SK-N-SH (cell line): ENCODE measurements around the gene SIL1. TPM values are rescaled to one million over a fixed set of nuclear protein-coding genes. Genes with fewer than 3 reads are reported as not detected.
A peak's percentile ranks its signal among the peaks of the same experiment; 100 is the strongest.

Source experiments
- CTCF ChIA-PET: fragments of 300-600, 350-600 bp; formaldehyde crosslinking; extraction: SDS; loops from one replicate; lab custom pipeline; 2021; lab: Yijun Ruan, JAX
- POLR2A ChIA-PET: fragments of 350-600 bp; sonication (Branson Sonifier 250); formaldehyde crosslinking; extraction: SDS; loops from one replicate; lab custom pipeline; 2020; ENCODE audit warnings: antibody characterized with exemption, inconsistent platforms; lab: Yijun Ruan, JAX
- DNase-seq: peaks from one replicate; pipeline ENCODE4 v3.0.0; 2012
- H2AFZ ChIP-seq: fragments of 200-600 bp; sonication (generic); 2 replicates; pipeline ENCODE4 v1.8.1; 2016; ENCODE audit warnings: antibody characterized with exemption, mild to moderate bottlenecking, low read depth
- H3F3A ChIP-seq: fragments of 200-600 bp; sonication (generic); replicated peaks from 2 replicates; pipeline ENCODE3; 2016; ENCODE audit warnings: antibody characterized with exemption, mild to moderate bottlenecking; ENCODE audit not compliant: insufficient read depth
- H3K27ac ChIP-seq, 2 experiments: fragments of 200-500 bp in 1 of 2; fragments of 200-600 bp in 1 of 2; sonication (Bioruptor generic) in 1 of 2; sonication (generic), shearing (Covaris generic) in 1 of 2; 2 replicates each; pipeline versions ENCODE4 v1.5.1 to v1.6.1; 2014 to 2016; ENCODE audit warnings: low read depth in 2 of 2, inconsistent platforms in 1 of 2, low read length in 1 of 2, mild to moderate bottlenecking in 1 of 2, mixed read lengths in 1 of 2
- H3K27me3 ChIP-seq: fragments of 200-600 bp; sonication (generic), shearing (Covaris generic); 2 replicates; pipeline ENCODE4 v1.6.1; 2016; ENCODE audit warnings: mixed run types; ENCODE audit not compliant: insufficient read depth
- H3K36me3 ChIP-seq, 2 experiments: fragments of 200-500 bp in 1 of 2; fragments of 200-600 bp in 1 of 2; sonication (Bioruptor generic) in 1 of 2; sonication (generic) in 1 of 2; replicated peaks in 1 of 2; 2 replicates each; pipeline versions ENCODE3 to v1.5.1; 2014 to 2016; ENCODE audit warnings: low read length in 1 of 2, mild to moderate bottlenecking in 1 of 2; ENCODE audit not compliant: insufficient read depth in 2 of 2, control insufficient read depth in 1 of 2
- H3K4me1 ChIP-seq, 2 experiments: fragments of 200-500 bp in 1 of 2; fragments of 200-600 bp in 1 of 2; sonication (Bioruptor generic) in 1 of 2; sonication (generic), shearing (Covaris generic) in 1 of 2; 2 replicates each; pipeline versions ENCODE4 v1.5.1 to v1.6.1; 2014 to 2016; ENCODE audit warnings: low read depth in 1 of 2, low read length in 1 of 2, mixed run types in 1 of 2; ENCODE audit not compliant: insufficient read depth in 2 of 2, control insufficient read depth in 1 of 2
- H3K4me2 ChIP-seq: fragments of 200-600 bp; sonication (generic), shearing (Covaris generic); 2 replicates; pipeline ENCODE4 v1.6.1; 2017; ENCODE audit warnings: mixed run types
- H3K4me3 ChIP-seq, 2 experiments: fragments of 200-500 bp in 1 of 2; fragments of 200-600 bp in 1 of 2; sonication (Bioruptor generic) in 1 of 2; sonication (generic), shearing (Covaris generic) in 1 of 2; 2 replicates each; pipeline versions ENCODE4 v1.5.1 to v1.8.1; 2014 to 2016; ENCODE audit warnings: low read depth in 2 of 2, inconsistent platforms in 1 of 2, low read length in 1 of 2, mild to moderate bottlenecking in 1 of 2, mixed read lengths in 1 of 2, moderate library complexity in 1 of 2
- H3K79me2 ChIP-seq: fragments of 200-600 bp; sonication (generic); 2 replicates; pipeline ENCODE4 v1.8.1; 2017; ENCODE audit warnings: mild to moderate bottlenecking; ENCODE audit not compliant: insufficient read depth
- H3K9ac ChIP-seq: fragments of 200-600 bp; sonication (generic); 2 replicates; pipeline ENCODE4 v1.6.1; 2017; ENCODE audit warnings: mixed run types
- H3K9me2 ChIP-seq: fragments of 200-600 bp; sonication (generic); 2 replicates; pipeline ENCODE4 v1.6.1; 2017; ENCODE audit warnings: mixed run types
- H3K9me3 ChIP-seq: fragments of 200-600 bp; sonication (generic); 2 replicates; pipeline ENCODE4 v1.6.1; 2017; ENCODE audit warnings: mixed run types, mild to moderate bottlenecking, moderate library complexity
- H4K20me1 ChIP-seq: fragments of 200-600 bp; sonication (generic); 2 replicates; pipeline ENCODE4 v1.6.1; 2017; ENCODE audit warnings: mild to moderate bottlenecking, mixed run types; ENCODE audit not compliant: insufficient read depth
- FOXM1 ChIP-seq: IDR thresholded peaks from 2 replicates; pipeline ENCODE4 v1.4.0; 2012; ENCODE audit warnings: low read depth, mild to moderate bottlenecking
- GATA2 ChIP-seq: sonication (generic); formaldehyde crosslinking; IDR thresholded peaks from 2 replicates; pipeline ENCODE4 v1.5.0; 2020; ENCODE audit warnings: mild to moderate bottlenecking, missing genetic modification reagents
- JUND ChIP-seq: IDR thresholded peaks from 2 replicates; pipeline ENCODE4 v1.4.0; 2012
- MXI1 ChIP-seq: IDR thresholded peaks from 2 replicates; pipeline ENCODE4 v1.6.1; 2012; ENCODE audit warnings: mild to moderate bottlenecking, low read depth, low read length, improper control_type of control experiment
- RFX5 ChIP-seq: IDR thresholded peaks from 2 replicates; pipeline ENCODE4 v1.6.1; 2012; ENCODE audit warnings: mild to moderate bottlenecking, improper control_type of control experiment, low read length
- RXRA ChIP-seq: IDR thresholded peaks from 2 replicates; pipeline ENCODE4 v1.4.0; 2012; ENCODE audit warnings: low read depth, mild to moderate bottlenecking, borderline replicate concordance
- SIN3A ChIP-seq: IDR thresholded peaks from 2 replicates; pipeline ENCODE4 v1.6.1; 2012; ENCODE audit warnings: low read depth, mild to moderate bottlenecking, low read length, moderate library complexity, borderline replicate concordance
- SMC3 ChIP-seq: IDR thresholded peaks from 2 replicates; pipeline ENCODE4 v1.6.1; 2012; ENCODE audit warnings: low read depth, low read length, improper control_type of control experiment
- YY1 ChIP-seq: IDR thresholded peaks from 2 replicates; pipeline ENCODE4 v1.4.0; 2012; ENCODE audit warnings: low read depth, mild to moderate bottlenecking
- WGBS: methylation state at CpG from one replicate; pipeline ENCODE4 v1.1.6; 2017; ENCODE audit warnings: low lambda C conversion rate; 5-methylcytosine and 5-hydroxymethylcytosine counted together
- polyA plus RNA-seq, 3 experiments: library from polyadenylated mRNA; depleted of rRNA; stranded (reverse); fragments of >200 nt; gene quantifications; 2 replicates each; pipeline ENCODE4 v1.2.3, GENCODE V29; 2012
- TF ChIP-seq, protein P1 (sequence below): IDR thresholded peaks from 2 replicates; pipeline ENCODE4 v1.6.1; 2012; ENCODE audit warnings: mild to moderate bottlenecking, low read depth, low read length, moderate library complexity
- TF ChIP-seq, protein P2 (sequence below): IDR thresholded peaks from 2 replicates; pipeline ENCODE4; 2012
- TF ChIP-seq, protein P3 (sequence below): fragments of 200-600 bp; sonication (generic); IDR thresholded peaks from 2 replicates; pipeline ENCODE4 v1.6.1; 2017; ENCODE audit warnings: antibody characterized with exemption, mild to moderate bottlenecking, moderate library complexity
- TF ChIP-seq, protein P4 (sequence below): fragments of 150-350 bp; IDR thresholded peaks from 2 replicates; pipeline ENCODE4 v1.6.1; 2017; ENCODE audit warnings: antibody characterized with exemption, low read length, low read depth, borderline replicate concordance

SIL1 gene
- polyA plus RNA-seq, 1 of the 3 experiments (the other 2 are of a cell fraction): 25.9 TPM

DNA sequence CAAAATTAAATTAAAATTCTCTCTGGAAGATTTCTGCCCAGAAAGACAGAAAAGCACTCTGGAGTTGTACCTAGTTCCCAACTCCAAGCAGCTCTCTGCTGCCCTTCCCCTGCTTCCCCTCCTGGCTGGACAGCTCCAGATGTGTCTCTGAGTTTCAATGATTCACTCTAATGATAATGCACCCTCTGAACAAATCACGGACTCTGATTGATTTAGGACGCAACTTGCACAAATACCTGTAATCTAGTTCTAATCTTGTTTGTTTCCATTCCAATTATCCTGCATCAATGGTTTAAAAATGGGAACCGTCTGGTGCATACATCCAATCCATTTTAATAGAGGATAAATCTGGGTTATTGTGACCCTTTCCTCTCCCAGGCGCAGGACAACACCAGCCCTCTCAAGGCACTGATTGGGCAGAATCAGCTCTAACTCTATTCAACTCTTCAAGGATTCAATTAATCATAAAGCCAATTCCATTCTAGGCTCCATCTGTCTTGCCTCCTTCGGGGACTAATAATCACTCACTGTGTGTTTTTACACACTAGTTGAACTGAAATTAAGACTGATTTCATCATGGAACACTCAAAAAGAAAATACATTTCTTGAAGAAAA is 211.9 kb downstream of the SIL1 start (continued):
- TF ChIP-seq, protein P1, sequence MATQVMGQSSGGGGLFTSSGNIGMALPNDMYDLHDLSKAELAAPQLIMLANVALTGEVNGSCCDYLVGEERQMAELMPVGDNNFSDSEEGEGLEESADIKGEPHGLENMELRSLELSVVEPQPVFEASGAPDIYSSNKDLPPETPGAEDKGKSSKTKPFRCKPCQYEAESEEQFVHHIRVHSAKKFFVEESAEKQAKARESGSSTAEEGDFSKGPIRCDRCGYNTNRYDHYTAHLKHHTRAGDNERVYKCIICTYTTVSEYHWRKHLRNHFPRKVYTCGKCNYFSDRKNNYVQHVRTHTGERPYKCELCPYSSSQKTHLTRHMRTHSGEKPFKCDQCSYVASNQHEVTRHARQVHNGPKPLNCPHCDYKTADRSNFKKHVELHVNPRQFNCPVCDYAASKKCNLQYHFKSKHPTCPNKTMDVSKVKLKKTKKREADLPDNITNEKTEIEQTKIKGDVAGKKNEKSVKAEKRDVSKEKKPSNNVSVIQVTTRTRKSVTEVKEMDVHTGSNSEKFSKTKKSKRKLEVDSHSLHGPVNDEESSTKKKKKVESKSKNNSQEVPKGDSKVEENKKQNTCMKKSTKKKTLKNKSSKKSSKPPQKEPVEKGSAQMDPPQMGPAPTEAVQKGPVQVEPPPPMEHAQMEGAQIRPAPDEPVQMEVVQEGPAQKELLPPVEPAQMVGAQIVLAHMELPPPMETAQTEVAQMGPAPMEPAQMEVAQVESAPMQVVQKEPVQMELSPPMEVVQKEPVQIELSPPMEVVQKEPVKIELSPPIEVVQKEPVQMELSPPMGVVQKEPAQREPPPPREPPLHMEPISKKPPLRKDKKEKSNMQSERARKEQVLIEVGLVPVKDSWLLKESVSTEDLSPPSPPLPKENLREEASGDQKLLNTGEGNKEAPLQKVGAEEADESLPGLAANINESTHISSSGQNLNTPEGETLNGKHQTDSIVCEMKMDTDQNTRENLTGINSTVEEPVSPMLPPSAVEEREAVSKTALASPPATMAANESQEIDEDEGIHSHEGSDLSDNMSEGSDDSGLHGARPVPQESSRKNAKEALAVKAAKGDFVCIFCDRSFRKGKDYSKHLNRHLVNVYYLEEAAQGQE: peak; percentile 87
- TF ChIP-seq GATA2 (CRISPR knock-in tag) (no peak), MXI1 (no peak), RFX5 (no peak)
- TF ChIP-seq, protein P2, sequence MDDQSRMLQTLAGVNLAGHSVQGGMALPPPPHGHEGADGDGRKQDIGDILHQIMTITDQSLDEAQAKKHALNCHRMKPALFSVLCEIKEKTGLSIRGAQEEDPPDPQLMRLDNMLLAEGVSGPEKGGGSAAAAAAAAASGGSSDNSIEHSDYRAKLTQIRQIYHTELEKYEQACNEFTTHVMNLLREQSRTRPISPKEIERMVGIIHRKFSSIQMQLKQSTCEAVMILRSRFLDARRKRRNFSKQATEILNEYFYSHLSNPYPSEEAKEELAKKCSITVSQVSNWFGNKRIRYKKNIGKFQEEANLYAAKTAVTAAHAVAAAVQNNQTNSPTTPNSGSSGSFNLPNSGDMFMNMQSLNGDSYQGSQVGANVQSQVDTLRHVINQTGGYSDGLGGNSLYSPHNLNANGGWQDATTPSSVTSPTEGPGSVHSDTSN: no peak

DNA sequence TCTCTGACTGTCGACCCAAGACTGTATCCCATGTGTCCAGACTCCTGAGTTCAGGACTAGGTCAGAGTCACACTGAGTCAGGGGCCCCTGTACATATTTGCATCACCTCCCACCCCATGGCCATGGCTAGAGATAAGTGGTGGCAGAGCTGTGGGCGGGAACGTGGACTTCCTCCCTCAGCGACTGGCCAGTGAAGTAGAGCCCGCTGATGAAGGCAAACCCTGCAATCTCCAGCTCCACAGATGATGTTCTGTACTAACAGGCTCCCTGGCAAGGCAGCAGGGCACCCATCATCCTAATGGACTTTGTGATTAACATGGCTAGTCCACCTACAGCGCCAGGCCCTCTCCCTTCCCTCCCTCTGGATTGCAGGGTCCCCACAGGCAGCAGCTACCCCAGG is 212.5 kb downstream of the SIL1 start:
- TF ChIP-seq, protein P3, sequence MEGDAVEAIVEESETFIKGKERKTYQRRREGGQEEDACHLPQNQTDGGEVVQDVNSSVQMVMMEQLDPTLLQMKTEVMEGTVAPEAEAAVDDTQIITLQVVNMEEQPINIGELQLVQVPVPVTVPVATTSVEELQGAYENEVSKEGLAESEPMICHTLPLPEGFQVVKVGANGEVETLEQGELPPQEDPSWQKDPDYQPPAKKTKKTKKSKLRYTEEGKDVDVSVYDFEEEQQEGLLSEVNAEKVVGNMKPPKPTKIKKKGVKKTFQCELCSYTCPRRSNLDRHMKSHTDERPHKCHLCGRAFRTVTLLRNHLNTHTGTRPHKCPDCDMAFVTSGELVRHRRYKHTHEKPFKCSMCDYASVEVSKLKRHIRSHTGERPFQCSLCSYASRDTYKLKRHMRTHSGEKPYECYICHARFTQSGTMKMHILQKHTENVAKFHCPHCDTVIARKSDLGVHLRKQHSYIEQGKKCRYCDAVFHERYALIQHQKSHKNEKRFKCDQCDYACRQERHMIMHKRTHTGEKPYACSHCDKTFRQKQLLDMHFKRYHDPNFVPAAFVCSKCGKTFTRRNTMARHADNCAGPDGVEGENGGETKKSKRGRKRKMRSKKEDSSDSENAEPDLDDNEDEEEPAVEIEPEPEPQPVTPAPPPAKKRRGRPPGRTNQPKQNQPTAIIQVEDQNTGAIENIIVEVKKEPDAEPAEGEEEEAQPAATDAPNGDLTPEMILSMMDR: no peak
- TF ChIP-seq RFX5: no peak
- no peak for TF ChIP-seq JUND
- no peak for TF ChIP-seq YY1
- no peak for TF ChIP-seq FOXM1
- TF ChIP-seq RXRA: no peak
- no peak for TF ChIP-seq SMC3
- TF ChIP-seq MXI1: no peak
- TF ChIP-seq, protein P4, sequence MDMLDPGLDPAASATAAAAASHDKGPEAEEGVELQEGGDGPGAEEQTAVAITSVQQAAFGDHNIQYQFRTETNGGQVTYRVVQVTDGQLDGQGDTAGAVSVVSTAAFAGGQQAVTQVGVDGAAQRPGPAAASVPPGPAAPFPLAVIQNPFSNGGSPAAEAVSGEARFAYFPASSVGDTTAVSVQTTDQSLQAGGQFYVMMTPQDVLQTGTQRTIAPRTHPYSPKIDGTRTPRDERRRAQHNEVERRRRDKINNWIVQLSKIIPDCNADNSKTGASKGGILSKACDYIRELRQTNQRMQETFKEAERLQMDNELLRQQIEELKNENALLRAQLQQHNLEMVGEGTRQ: no peak
- no peak for TF ChIP-seq SIN3A
- ChIA-PET CTCF (interaction anchor here (0.9 to 3.3 kb wide), 6 partner anchors 9 to 279 kb away, joined by 3 to 9 read pairs (median 4); no protein-coding TSS in a partner anchor), POLR2A (no interaction called here)
- H3K4me3 ChIP-seq: no peak overlapping the region
- H3K79me2 ChIP-seq: no peaks in the 10 kb centered on the region
- peaks cover 14 to 15% of the 10 kb centered on the region in 2 experiments; a peak in 2 of 4 replicates for H3K4me1 ChIP-seq
- H3K9ac ChIP-seq: no peak overlapping the region
- peak; percentile 33 for DNase-seq
- H3K9me3 ChIP-seq: no peaks in the 10 kb centered on the region
- H3K9me2 ChIP-seq: no peaks in the 10 kb centered on the region
- WGBS: 90% methylated on average over 2 of the region's 6 CpGs
- no peaks in the 10 kb centered on the region for H4K20me1 ChIP-seq
- no peaks in the 10 kb centered on the region for H3K36me3 ChIP-seq
- H2AFZ ChIP-seq: no peak overlapping the region
- no peak overlapping the region for H3K4me2 ChIP-seq
- H3K27me3 ChIP-seq: no peaks in the 10 kb centered on the region
- no peaks in the 10 kb centered on the region for H3F3A ChIP-seq
- peak overlapping the region in 1 of 2 experiments; percentile 50; a peak in 2 of 4 replicates for H3K27ac ChIP-seq
